HepG2 (cell line): Measurements from ENCODE around the gene DAPK1. TPM values are rescaled to one million over a fixed set of nuclear protein-coding genes. Genes with fewer than 3 reads are reported as not detected.
A peak's percentile ranks its signal among the peaks of the same experiment; 100 is the strongest.

Experiments
- ARID5B ChIP-seq: IDR thresholded peaks from 2 replicates; pipeline ENCODE4 v1.4.0; 2020; ENCODE audit warnings: mild to moderate bottlenecking, missing genetic modification reagents
- CEBPB ChIP-seq: IDR thresholded peaks from 2 replicates; pipeline ENCODE4 v1.6.1; 2011; ENCODE audit warnings: low read depth, low read length, improper control_type of control experiment, borderline replicate concordance
- IRF2 ChIP-seq: IDR thresholded peaks from 2 replicates; pipeline ENCODE4 v1.6.1; 2018; ENCODE audit warnings: missing genetic modification reagents, missing compliant biosample characterization
- NCOA5 ChIP-seq: sonication (generic); formaldehyde crosslinking; IDR thresholded peaks from 2 replicates; pipeline ENCODE4 v1.4.0; 2020; ENCODE audit warnings: missing genetic modification reagents
- NFAT5 ChIP-seq: sonication (generic); formaldehyde crosslinking; IDR thresholded peaks from 2 replicates; pipeline ENCODE4 v1.4.0; 2020; ENCODE audit warnings: missing genetic modification reagents
- NONO ChIP-seq, 2 experiments: fragments of 450-650 bp in 1 of 2; sonication (generic) in 1 of 2; formaldehyde crosslinking in 1 of 2; IDR thresholded peaks in 1 of 2; conservative IDR thresholded peaks in 1 of 2; 2 replicates each; pipeline versions ENCODE4 v1.6.1 to v1.8.0; 2017 to 2022; ENCODE audit warnings: mild to moderate bottlenecking in 1 of 2, missing genetic modification reagents in 1 of 2, moderate library complexity in 1 of 2
- PITX1 ChIP-seq: sonication (generic); formaldehyde crosslinking; IDR thresholded peaks from 2 replicates; pipeline ENCODE4 v1.5.1; 2020; ENCODE audit warnings: mild to moderate bottlenecking, missing genetic modification reagents
- SMARCE1 ChIP-seq: fragments of 450-650 bp; IDR thresholded peaks from 2 replicates; pipeline ENCODE4 v1.6.1; 2017; ENCODE audit warnings: borderline replicate concordance
- SOX13 ChIP-seq, 3 experiments: fragments of 450-650 bp in 1 of 3; sonication (generic) in 1 of 3; formaldehyde crosslinking in 1 of 3; IDR thresholded peaks in 2 of 3; conservative IDR thresholded peaks in 1 of 3; 2 replicates each; pipeline versions ENCODE4 v1.5.0 to v1.6.1; 2016 to 2020; ENCODE audit warnings: antibody characterized with exemption in 1 of 3, mild to moderate bottlenecking in 1 of 3, missing compliant biosample characterization in 1 of 3, missing genetic modification reagents in 1 of 3, moderate library complexity in 1 of 3
- ZMYM4 ChIP-seq: sonication (generic); formaldehyde crosslinking; IDR thresholded peaks from 2 replicates; pipeline ENCODE4 v1.8.1; 2023; ENCODE audit warnings: mild to moderate bottlenecking, missing genetic modification reagents
- ZNF598 ChIP-seq: sonication (generic); formaldehyde crosslinking; IDR thresholded peaks from 2 replicates; pipeline ENCODE4 v1.5.1; 2020; ENCODE audit warnings: mild to moderate bottlenecking, missing genetic modification reagents, borderline replicate concordance
- ZNF614 ChIP-seq: IDR thresholded peaks from 2 replicates; pipeline ENCODE4 v1.6.1; 2018; ENCODE audit warnings: missing biosample characterization, missing genetic modification reagents, inconsistent platforms, borderline replicate concordance
- polyA plus RNA-seq, 8 experiments: library from polyadenylated mRNA; depleted of rRNA in 3 of 8; stranded (reverse) in 7 of 8; unstranded in 1 of 8; fragments of >200 nt; fragmentation: Illumina TruSeq in 4 of 8; extraction: Trizol in 4 of 8; gene quantifications; 2 replicates each; pipeline versions ENCODE4 v1.2.1 to v1.2.3, GENCODE V29; 2011 to 2016; ENCODE audit warnings: low read depth in 4 of 8, missing spikeins in 1 of 8, mixed read lengths in 1 of 8; ENCODE audit not compliant: insufficient read depth in 1 of 8
- total RNA-seq, 5 experiments: library from RNA; depleted of rRNA; stranded (reverse); fragments of >200 nt; fragmentation: Illumina TruSeq; extraction: Trizol; gene quantifications; 2 replicates each; pipeline ENCODE4 v1.2.3, GENCODE V29; 2016; ENCODE audit warnings: low read depth in 1 of 5
- TF ChIP-seq, protein P1 (sequence below): sonication (generic); formaldehyde crosslinking; IDR thresholded peaks from 2 replicates; pipeline ENCODE4 v1.8.0; 2022; ENCODE audit warnings: missing genetic modification reagents, mild to moderate bottlenecking, inconsistent platforms, borderline replicate concordance

DAPK1 gene
- total and polyA plus RNA-seq, 2 of the 13 experiments (the other 11 are each of a cell fraction or from before 2014, with no cell fraction given): 35.7 to 35.9 TPM

GRCh38 chr9:87714819-87715218 is 217.2 kb downstream of the DAPK1 start (continued):
- TF ChIP-seq NONO (IDR thresholded peaks at IDR 0.05): no peak
- TF ChIP-seq NONO (CRISPR knock-in tag; conservative IDR thresholded peaks at IDR 0.05): 0 out of 2 replicates have a peak, but pooled peaks have one; percentile 29
- no peak for TF ChIP-seq ZNF598
- no peak for TF ChIP-seq NFAT5 (CRISPR knock-in tag)
- no peak for TF ChIP-seq NCOA5 (CRISPR knock-in tag)
- no peak for TF ChIP-seq SMARCE1
- TF ChIP-seq, protein P1, sequence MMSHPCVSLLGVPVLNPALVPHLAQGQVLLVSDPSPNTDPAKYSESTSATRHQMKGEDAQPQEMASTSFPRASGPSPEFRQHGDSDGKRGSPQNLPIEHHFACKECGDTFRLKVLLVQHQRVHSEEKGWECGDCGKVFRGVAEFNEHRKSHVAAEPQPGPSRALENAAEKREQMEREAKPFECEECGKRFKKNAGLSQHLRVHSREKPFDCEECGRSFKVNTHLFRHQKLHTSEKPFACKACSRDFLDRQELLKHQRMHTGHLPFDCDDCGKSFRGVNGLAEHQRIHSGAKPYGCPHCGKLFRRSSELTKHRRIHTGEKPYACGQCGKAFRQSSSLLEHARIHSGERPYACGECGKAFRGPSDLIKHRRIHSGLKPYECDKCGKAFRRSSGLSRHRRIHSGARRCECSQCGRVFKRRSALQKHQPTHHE (CRISPR knock-in tag): no peak
- peak; percentile 87 for TF ChIP-seq ARID5B (CRISPR knock-in tag)
- 0 out of 2 replicates have a peak, but pooled peaks have one; percentile 14 for TF ChIP-seq ZMYM4 (CRISPR knock-in tag)
- TF ChIP-seq CEBPB: peak; percentile 99
- TF ChIP-seq PITX1 (CRISPR knock-in tag): no peak
- 0 out of 2 replicates have a peak, but pooled peaks have one; percentile 23 for TF ChIP-seq IRF2 (CRISPR knock-in tag)
- peak; percentile 51; the same call in 1 of the 2 replicates for TF ChIP-seq SOX13 (IDR thresholded peaks at IDR 0.05)
- TF ChIP-seq SOX13 (CRISPR knock-in tag; conservative IDR thresholded peaks at IDR 0.05 in 1 of 2, IDR thresholded peaks at IDR 0.05 in 1 of 2): peak in 1 of 2 experiments; percentile 95; a peak in 2 of 4 replicates
- peak; percentile 74; the same call in 1 of the 2 replicates for TF ChIP-seq ZNF614
